Breast epithelium (tissue), 4 donors: ENCODE data around the gene OR8B12. TPM values are rescaled to one million over a fixed set of nuclear protein-coding genes. Genes with fewer than 3 reads are reported as not detected.

ENCODE experiments used
- DNase-seq, 2 donors: peaks; one replicate each; pipeline ENCODE4 v3.0.0-alpha.2; 2019; ENCODE audit warnings: low spot score in 2 of 2
- H3K27ac ChIP-seq, 2 donors: fragments of 200-600 bp; sonication (generic) in 1 of 2; one replicate each; pipeline ENCODE4 v1.5.1; 2016 to 2019; ENCODE audit warnings: mild to moderate bottlenecking in 1 of 2
- H3K27me3 ChIP-seq, 2 donors: fragments of 200-600 bp; sonication (generic) in 1 of 2; one replicate each; pipeline versions ENCODE4 v1.5.1 to v1.6.0; 2017 to 2019; ENCODE audit warnings: control low read depth in 1 of 2, mild to moderate bottlenecking in 1 of 2
- H3K36me3 ChIP-seq: fragments of 200-600 bp; one replicate; pipeline ENCODE4 v1.5.1; 2019
- H3K4me1 ChIP-seq, 2 donors: fragments of 200-600 bp; sonication (generic); one replicate each; pipeline ENCODE4 v1.5.1; 2016 to 2019; ENCODE audit warnings: control low read depth in 1 of 2
- H3K4me3 ChIP-seq, 3 donors: fragments of 200-600 bp; sonication (generic); 1 replicate in 2 of 3; 2 replicates in 1 of 3; pipeline ENCODE4 v1.5.1; 2016 to 2019; ENCODE audit warnings: mild to moderate bottlenecking in 3 of 3, moderate library complexity in 2 of 3
- H3K9me3 ChIP-seq, 2 donors: fragments of 200-600 bp; sonication (generic) in 1 of 2; one replicate each; pipeline ENCODE4 v1.5.1; 2016 to 2019; ENCODE audit warnings: control low read depth in 1 of 2
- POLR2A ChIP-seq: fragments of 450-650 bp; IDR thresholded peaks from one replicate; pipeline ENCODE4 v1.6.1; 2016; ENCODE audit warnings: antibody characterized with exemption, mild to moderate bottlenecking, moderate library complexity
- POLR2AphosphoS5 ChIP-seq, 3 donors: sonication (generic); formaldehyde crosslinking; IDR thresholded peaks; one replicate each; pipeline ENCODE4 v1.6.1; 2017; ENCODE audit warnings: antibody characterized with exemption in 3 of 3
- intact Hi-C: fragments of 100-400 bp; cut with DNase I; formaldehyde crosslinking; loops from one replicate; pipeline ENCODE4 v1.15.1; 2023; ENCODE audit warnings: low total_unique reads
- total RNA-seq, 3 donors: library from RNA; depleted of rRNA; stranded (reverse); fragments of >200 nt; gene quantifications; one replicate each; pipeline ENCODE4 v1.1.0, GENCODE V29; 2016
- TF ChIP-seq, protein P1 (sequence below), 3 donors: fragments of 450-650 bp; IDR thresholded peaks; one replicate each; pipeline ENCODE4 v1.5.1; 2016 to 2017; ENCODE audit warnings: antibody characterized with exemption in 3 of 3, mild to moderate bottlenecking in 3 of 3, moderate library complexity in 3 of 3

OR8B12 gene
- total RNA-seq, 3 donors from 2014 or later = not detected

DNA sequence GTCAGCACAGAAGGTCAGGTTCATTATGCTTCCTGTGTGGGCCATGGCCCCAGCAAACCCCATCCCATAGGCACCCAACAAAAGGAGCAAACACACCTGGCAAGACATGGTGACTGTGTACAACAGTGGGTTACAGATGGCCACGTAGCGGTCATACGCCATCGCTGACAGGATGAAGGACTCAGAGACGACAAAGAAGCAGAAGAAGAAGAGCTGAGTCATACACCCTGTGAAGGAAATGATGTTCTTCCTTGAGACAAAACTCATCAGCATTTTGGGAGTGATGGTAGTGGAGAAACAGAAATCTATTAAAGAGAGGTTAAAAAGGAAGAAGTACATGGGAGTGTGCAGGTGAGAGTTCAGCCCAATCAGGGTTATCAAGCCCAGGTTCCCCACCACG is 309 bp downstream of the OR8B12 start:
- DNase-seq = no peak
- H3K4me1 ChIP-seq = no peaks in the 10 kb centered on the region

DNA sequence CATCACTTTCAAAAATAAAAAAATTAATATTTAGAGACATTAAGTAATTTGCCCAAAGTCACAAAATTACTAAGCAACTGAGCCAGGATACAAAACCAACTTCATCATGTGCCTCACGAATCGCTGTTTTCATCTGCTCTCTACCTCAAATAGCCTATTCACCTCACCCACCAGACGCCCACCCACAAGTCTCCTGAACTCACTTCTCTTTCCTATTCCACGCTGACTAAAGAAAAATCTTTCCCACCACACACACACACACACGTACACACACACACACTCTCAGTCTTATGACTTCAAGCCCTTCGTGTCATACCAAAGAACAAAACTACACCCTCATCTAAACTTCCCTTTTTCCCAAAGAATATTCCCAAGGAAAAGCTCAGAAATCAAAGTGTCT is 2.2 kb downstream of the OR8B12 start:
- no peak for TF ChIP-seq POLR2AphosphoS5 (IDR thresholded peaks at IDR 0.05)
- TF ChIP-seq, protein P1, sequence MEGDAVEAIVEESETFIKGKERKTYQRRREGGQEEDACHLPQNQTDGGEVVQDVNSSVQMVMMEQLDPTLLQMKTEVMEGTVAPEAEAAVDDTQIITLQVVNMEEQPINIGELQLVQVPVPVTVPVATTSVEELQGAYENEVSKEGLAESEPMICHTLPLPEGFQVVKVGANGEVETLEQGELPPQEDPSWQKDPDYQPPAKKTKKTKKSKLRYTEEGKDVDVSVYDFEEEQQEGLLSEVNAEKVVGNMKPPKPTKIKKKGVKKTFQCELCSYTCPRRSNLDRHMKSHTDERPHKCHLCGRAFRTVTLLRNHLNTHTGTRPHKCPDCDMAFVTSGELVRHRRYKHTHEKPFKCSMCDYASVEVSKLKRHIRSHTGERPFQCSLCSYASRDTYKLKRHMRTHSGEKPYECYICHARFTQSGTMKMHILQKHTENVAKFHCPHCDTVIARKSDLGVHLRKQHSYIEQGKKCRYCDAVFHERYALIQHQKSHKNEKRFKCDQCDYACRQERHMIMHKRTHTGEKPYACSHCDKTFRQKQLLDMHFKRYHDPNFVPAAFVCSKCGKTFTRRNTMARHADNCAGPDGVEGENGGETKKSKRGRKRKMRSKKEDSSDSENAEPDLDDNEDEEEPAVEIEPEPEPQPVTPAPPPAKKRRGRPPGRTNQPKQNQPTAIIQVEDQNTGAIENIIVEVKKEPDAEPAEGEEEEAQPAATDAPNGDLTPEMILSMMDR (IDR thresholded peaks at IDR 0.05) = no peak
- TF ChIP-seq POLR2A = no peak
- H3K4me1 ChIP-seq = peaks cover 0 to 10% of the 10 kb centered on the region in 2 donors
- intact Hi-C loops = no loop called here

More for the DNA sequence above, 309 bp downstream of the OR8B12 start:
- TF ChIP-seq, protein P1 (IDR thresholded peaks at IDR 0.05) = no peak
- no peak for TF ChIP-seq POLR2AphosphoS5 (IDR thresholded peaks at IDR 0.05)
- Histone ChIP-seq H3K4me3 (no peak overlapping the region), H3K27me3 (no peaks in the 10 kb centered on the region), H3K27ac (no peak overlapping the region), H3K9me3 (no peaks in the 10 kb centered on the region), H3K36me3 (no peaks in the 10 kb centered on the region)
- intact Hi-C loops = no loop called here

DNA sequence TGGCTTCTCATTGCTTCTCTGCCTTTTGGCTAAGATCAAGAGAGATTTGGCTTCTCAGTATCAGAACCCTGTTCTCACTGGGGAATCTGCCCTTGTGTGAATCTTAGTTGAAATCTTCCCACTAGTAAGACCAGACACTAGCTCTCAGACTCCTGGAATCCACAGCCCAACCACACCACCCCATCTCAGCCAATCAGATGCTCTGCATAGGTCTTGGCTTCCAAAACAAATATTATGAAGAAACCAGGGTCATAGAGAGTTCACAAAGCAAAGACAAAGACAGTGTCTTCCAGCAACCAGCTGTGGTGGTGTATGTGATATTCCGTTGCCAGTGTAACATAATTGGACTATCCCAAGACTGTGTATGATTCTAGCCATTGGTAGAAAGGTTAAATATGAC is 5.4 kb downstream of the OR8B12 start:
- Histone ChIP-seq H3K4me1 (peaks cover 0 to 12% of the 10 kb centered on the region in 2 donors), H3K4me3 (no peak overlapping the region), H3K27me3 (no peaks in the 10 kb centered on the region), H3K36me3 (no peaks in the 10 kb centered on the region), H3K27ac (peak overlapping the region; percentile 86 to 91), H3K9me3 (no peaks in the 10 kb centered on the region)
- DNase-seq = peak in 1 of 2 donors; percentile 79
- TF ChIP-seq POLR2A = no peak
- TF ChIP-seq POLR2AphosphoS5 (IDR thresholded peaks at IDR 0.05) = peak in 1 of 3 donors; percentile 8
- intact Hi-C loops = no loop called here

More for the DNA sequence above, 2.2 kb downstream of the OR8B12 start:
- no peak for DNase-seq
- no peaks in the 10 kb centered on the region for H3K9me3 ChIP-seq
- H3K27ac ChIP-seq = no peak overlapping the region
- H3K4me3 ChIP-seq = no peak overlapping the region
- H3K36me3 ChIP-seq = no peaks in the 10 kb centered on the region
- no peaks in the 10 kb centered on the region for H3K27me3 ChIP-seq

DNA sequence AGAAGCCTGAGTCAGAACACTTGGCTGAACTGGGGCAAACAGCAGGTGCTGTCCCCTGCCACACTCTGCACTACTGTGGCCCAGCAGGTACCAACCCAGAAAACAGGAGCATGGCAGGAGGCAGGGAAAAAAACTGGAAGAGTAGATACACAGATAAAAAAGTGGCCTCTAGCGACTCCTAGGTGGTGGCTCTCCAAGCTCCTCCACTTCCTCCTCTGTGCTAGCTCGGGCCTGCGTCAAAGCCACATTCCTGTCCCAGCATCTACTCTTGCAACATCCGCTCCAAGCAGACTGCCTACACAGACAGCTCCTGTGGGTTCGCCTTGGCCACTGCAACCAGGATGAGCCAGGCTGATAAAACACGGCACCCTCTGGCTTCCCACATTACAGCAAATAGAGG is 6.9 kb downstream of the OR8B12 start:
- no peak overlapping the region for H3K4me3 ChIP-seq
- no peaks in the 10 kb centered on the region for H3K27me3 ChIP-seq
- intact Hi-C loops = no loop called here
- H3K9me3 ChIP-seq = no peaks in the 10 kb centered on the region
- H3K36me3 ChIP-seq = no peaks in the 10 kb centered on the region
- H3K27ac ChIP-seq = peak overlapping the region; percentile 79 to 91
- peaks cover 0 to 12% of the 10 kb centered on the region in 2 donors for H3K4me1 ChIP-seq
- TF ChIP-seq POLR2AphosphoS5 (IDR thresholded peaks at IDR 0.05) (peak in 1 of 3 donors; percentile 43), POLR2A (no peak)
- TF ChIP-seq, protein P1 (IDR thresholded peaks at IDR 0.05) = peak; percentile 20 to 73 (median 24)
- DNase-seq = peak; percentile 78 to 90

DNA sequence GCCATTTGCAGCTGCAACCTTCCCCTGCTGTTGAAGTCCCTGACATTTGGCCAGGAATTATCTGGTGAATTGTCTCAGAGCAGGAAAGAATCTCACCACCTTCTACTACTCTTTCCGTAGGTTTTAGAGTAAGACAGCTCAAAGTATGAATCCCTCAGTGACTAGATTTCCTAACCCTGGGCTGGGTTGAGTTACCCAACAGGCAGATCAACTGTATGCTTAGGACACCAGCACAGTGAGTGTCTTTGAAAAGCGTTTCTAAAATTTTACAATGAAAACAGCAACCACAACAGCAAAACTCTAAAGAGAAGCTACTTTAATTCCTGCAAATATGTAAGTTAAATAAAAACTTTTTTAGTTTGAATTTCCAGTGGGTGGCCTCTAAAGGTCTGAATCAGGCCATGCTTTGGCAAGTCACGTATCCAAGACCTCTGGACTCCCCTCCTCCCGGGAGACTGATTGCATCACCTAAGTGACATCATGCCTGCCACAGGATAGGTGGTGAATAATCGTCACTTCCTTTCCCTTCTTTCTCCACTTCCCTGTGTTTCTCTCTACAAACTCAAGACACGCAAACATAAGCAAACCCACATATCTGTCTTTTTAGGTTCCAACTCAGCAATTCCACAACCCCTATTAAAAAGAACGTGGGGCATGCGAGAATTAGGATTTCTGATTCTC is 7.8 kb downstream of the OR8B12 start:
- intact Hi-C loops = no loop called here
- no peak overlapping the region for H3K4me3 ChIP-seq
- no peak for TF ChIP-seq POLR2AphosphoS5 (IDR thresholded peaks at IDR 0.05)
- TF ChIP-seq, protein P1 (IDR thresholded peaks at IDR 0.05) = no peak
- no peak for TF ChIP-seq POLR2A
- H3K27ac ChIP-seq = peak overlapping the region; percentile 79 to 91
- H3K36me3 ChIP-seq = no peaks in the 10 kb centered on the region
- DNase-seq = no peak
- peaks cover 0 to 12% of the 10 kb centered on the region in 2 donors for H3K4me1 ChIP-seq
- H3K9me3 ChIP-seq = no peaks in the 10 kb centered on the region
- H3K27me3 ChIP-seq = no peaks in the 10 kb centered on the region
